K562 (cell line): ENCODE measurements around the gene TMEM164. TPM values are rescaled to one million over a fixed set of nuclear protein-coding genes. Genes with fewer than 3 reads are reported as not detected.

Experiments used
- CBFA2T3 ChIP-seq: fragments of 450-650 bp; IDR thresholded peaks from 2 replicates; pipeline ENCODE4 v1.6.1; 2017
- CCNT2 ChIP-seq: IDR thresholded peaks from 2 replicates; pipeline ENCODE4 v1.6.1; 2011; ENCODE audit warnings: borderline replicate concordance, low read depth, mild to moderate bottlenecking, moderate library complexity, mixed read lengths, low read length; ENCODE audit not compliant: insufficient read length; ENCODE audit errors: extremely low read depth
- ELF4 ChIP-seq: fragments of 450-650 bp; formaldehyde crosslinking; IDR thresholded peaks from 2 replicates; pipeline ENCODE4 v1.4.0; 2022; ENCODE audit warnings: missing genetic modification characterization
- ERF ChIP-seq: fragments of 450-650 bp; formaldehyde crosslinking; IDR thresholded peaks from 2 replicates; pipeline ENCODE4 v1.4.0; 2020; ENCODE audit warnings: mild to moderate bottlenecking, mixed read lengths
- GTF2A2 ChIP-seq: IDR thresholded peaks from 2 replicates; pipeline ENCODE4 v1.6.1; 2016; ENCODE audit warnings: mild to moderate bottlenecking, missing genetic modification characterization, missing compliant biosample characterization
- IFI16 ChIP-seq: fragments of 250-450 bp; sonication (Bioruptor Pico); IDR thresholded peaks from 2 replicates; pipeline ENCODE4 v2.1.2; 2022; ENCODE audit warnings: mild to moderate bottlenecking, inconsistent platforms
- NR2C1 ChIP-seq, 2 experiments: fragments of 450-650 bp; IDR thresholded peaks; 2 replicates each; pipeline ENCODE4 v1.6.1; 2017; ENCODE audit warnings: mild to moderate bottlenecking in 2 of 2, antibody characterized with exemption in 1 of 2, inconsistent platforms in 1 of 2, missing compliant biosample characterization in 1 of 2, missing genetic modification characterization in 1 of 2
- NR2C2 ChIP-seq, 2 experiments: fragments of 200-800 bp in 1 of 2; sonication (Bioruptor generic) in 1 of 2; sonication (generic) in 1 of 2; formaldehyde crosslinking in 1 of 2; IDR thresholded peaks; 2 replicates each; pipeline versions ENCODE4 v1.6.1 to v1.8.0; 2016 to 2022; ENCODE audit warnings: mild to moderate bottlenecking in 1 of 2, missing compliant biosample characterization in 1 of 2, missing genetic modification characterization in 1 of 2, missing genetic modification reagents in 1 of 2
- NR2F6 ChIP-seq: fragments of 450-650 bp; formaldehyde crosslinking; IDR thresholded peaks from 2 replicates; pipeline ENCODE4 v1.4.0; 2020; ENCODE audit warnings: mild to moderate bottlenecking
- POLR2B ChIP-seq: fragments of 450-650 bp; IDR thresholded peaks from 2 replicates; pipeline ENCODE4 v1.6.1; 2018; ENCODE audit warnings: low read depth; ENCODE audit not compliant: partially characterized antibody
- PPARD ChIP-seq: fragments of 250-450 bp; sonication (Bioruptor Pico); IDR thresholded peaks from 2 replicates; pipeline ENCODE4 v1.8.0; 2022; ENCODE audit warnings: inconsistent platforms, mild to moderate bottlenecking, moderate library complexity
- RFX5 ChIP-seq: IDR thresholded peaks from 2 replicates; pipeline ENCODE4 v1.6.1; 2011; ENCODE audit warnings: low read depth, mild to moderate bottlenecking, improper control_type of control experiment, low read length
- SPI1 ChIP-seq: IDR thresholded peaks from 2 replicates; pipeline ENCODE4 v1.6.1; 2011; ENCODE audit warnings: low read depth, low read length, control low read depth, borderline replicate concordance
- TAF9B ChIP-seq: fragments of 450-650 bp; IDR thresholded peaks from 2 replicates; pipeline ENCODE4 v1.6.1; 2018; ENCODE audit warnings: mild to moderate bottlenecking; ENCODE audit not compliant: partially characterized antibody
- TAL1 ChIP-seq: fragments of 450-650 bp; IDR thresholded peaks from 2 replicates; pipeline ENCODE4 v1.6.1; 2016; ENCODE audit warnings: mild to moderate bottlenecking
- ZBTB17 ChIP-seq: fragments of 450-650 bp; formaldehyde crosslinking; IDR thresholded peaks from 2 replicates; pipeline ENCODE4 v1.4.0; 2020; ENCODE audit warnings: mild to moderate bottlenecking
- ZNF561 ChIP-seq: fragments of 450-650 bp; formaldehyde crosslinking; conservative IDR thresholded peaks from 2 replicates; pipeline ENCODE4 v1.4.0; 2020; ENCODE audit warnings: mild to moderate bottlenecking, moderate library complexity
- ZNF696 ChIP-seq: fragments of 250-450 bp; sonication (Bioruptor Pico); conservative IDR thresholded peaks from 2 replicates; pipeline ENCODE4 v1.4.0; 2020; ENCODE audit warnings: mild to moderate bottlenecking, moderate library complexity
- polyA plus RNA-seq, 8 experiments: library from polyadenylated mRNA; depleted of rRNA in 4 of 8; stranded (reverse) in 5 of 8; unstranded in 3 of 8; fragments of >200 nt; fragmentation: Nextera tagmentation in 2 of 8; fragmentation: Illumina TruSeq in 1 of 8; extraction: Ambion mirVana in 2 of 8; extraction: Trizol in 1 of 8; gene quantifications; 2 replicates each; pipeline versions ENCODE4 v1.2.1 to v1.2.3, GENCODE V29; 2011 to 2014; ENCODE audit warnings: inconsistent platforms in 1 of 8, missing spikeins in 1 of 8
- total RNA-seq, 7 experiments: library from RNA; depleted of rRNA in 6 of 7; stranded (reverse); fragments of >200 nt in 6 of 7; fragmentation: Illumina TruSeq in 2 of 7; extraction: Trizol in 2 of 7; gene quantifications; 2 replicates each; pipeline versions ENCODE4 v1.2.1 to v1.2.3, GENCODE V29; 2011 to 2021; ENCODE audit warnings: low replicate concordance in 1 of 7
- TF ChIP-seq, protein P1 (sequence below): sonication (generic); formaldehyde crosslinking; IDR thresholded peaks from 2 replicates; pipeline ENCODE4 v1.9.0; 2022; ENCODE audit warnings: mild to moderate bottlenecking, missing genetic modification reagents
- TF ChIP-seq, protein P2 (sequence below): IDR thresholded peaks from 2 replicates; pipeline ENCODE4 v1.6.1; 2012; ENCODE audit warnings: low read depth, low read length, improper control_type of control experiment, borderline replicate concordance
- TF ChIP-seq, protein P3 (sequence below), 3 experiments: fragments of 200-800 bp in 1 of 3; fragments of 250-450 bp in 1 of 3; fragments of 450-650 bp in 1 of 3; sonication (Bioruptor Pico) in 1 of 3; sonication (Bioruptor generic) in 1 of 3; formaldehyde crosslinking in 1 of 3; IDR thresholded peaks; 2 replicates each; pipeline versions ENCODE4 v1.6.1 to v1.8.0; 2016 to 2022; ENCODE audit warnings: mild to moderate bottlenecking in 2 of 3, missing genetic modification characterization in 2 of 3, missing compliant biosample characterization in 1 of 3, moderate library complexity in 1 of 3
- TF ChIP-seq, protein P4 (sequence below): fragments of 250-450 bp; sonication (Bioruptor Pico); IDR thresholded peaks from 2 replicates; pipeline ENCODE4 v1.8.0; 2022; ENCODE audit warnings: moderate library complexity, mild to moderate bottlenecking, inconsistent platforms

The TMEM164 gene
- total and polyA plus RNA-seq, 9 of the 15 experiments (the other 6 are each of a cell fraction or from before 2014, with no cell fraction given): 2.4 to 57.3 (median 23.1) TPM

DNA sequence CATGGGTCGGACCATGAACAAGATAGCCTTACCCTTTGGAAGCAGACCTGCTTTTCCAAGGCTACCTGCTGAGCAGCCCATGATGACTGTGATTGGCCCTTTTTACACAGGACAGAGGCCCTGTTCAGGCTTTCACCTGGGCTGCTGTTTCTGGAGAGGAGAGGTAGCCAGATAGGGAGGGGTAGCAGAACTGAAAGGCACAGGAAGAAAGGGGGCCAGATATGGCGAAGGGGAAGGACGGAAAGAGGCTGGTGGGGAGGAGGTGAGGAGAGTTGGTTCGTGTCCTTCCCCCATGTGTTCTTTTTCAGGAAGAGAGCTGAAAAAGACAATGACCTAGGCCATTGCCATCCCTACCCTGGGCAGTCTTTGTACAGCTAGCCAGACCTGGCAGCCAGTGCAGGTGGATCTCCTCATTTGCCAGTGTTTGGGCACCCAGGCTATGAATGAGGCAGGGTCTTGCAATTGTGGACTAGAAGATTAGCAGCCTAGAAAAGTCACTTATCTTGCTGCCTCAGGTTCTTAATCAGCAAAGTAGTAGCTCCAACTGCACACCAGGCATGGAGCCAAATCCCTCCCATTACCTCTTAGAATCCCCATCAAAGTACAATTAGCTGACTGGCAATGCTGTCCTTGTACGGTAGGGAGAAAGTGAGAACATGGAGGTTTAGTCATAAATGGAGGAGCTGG lies 175.4 kb downstream of the TMEM164 start (continued):
- TF ChIP-seq TAL1: peak; percentile 95
- TF ChIP-seq ZBTB17 (CRISPR knock-in tag): no peak
- peak; percentile 97 for TF ChIP-seq CBFA2T3
- TF ChIP-seq SPI1: no peak
- TF ChIP-seq NR2C1 (IDR thresholded peaks at IDR 0.05): no peak
- 0 out of 2 replicates have a peak, but pooled peaks have one; percentile 8 for TF ChIP-seq NR2C1 (tag; IDR thresholded peaks at IDR 0.05)
- TF ChIP-seq TAF9B: no peak
- TF ChIP-seq, protein P1, sequence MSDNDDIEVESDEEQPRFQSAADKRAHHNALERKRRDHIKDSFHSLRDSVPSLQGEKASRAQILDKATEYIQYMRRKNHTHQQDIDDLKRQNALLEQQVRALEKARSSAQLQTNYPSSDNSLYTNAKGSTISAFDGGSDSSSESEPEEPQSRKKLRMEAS: peak; percentile 46; the same call in 1 of the 2 replicates
- TF ChIP-seq NR2C2 (CRISPR knock-in tag; IDR thresholded peaks at IDR 0.05): no peak
- TF ChIP-seq NR2C2 (tag; IDR thresholded peaks at IDR 0.05): no peak
- TF ChIP-seq ERF: no peak
- TF ChIP-seq ELF4 (CRISPR knock-in tag): 0 out of 2 replicates have a peak, but pooled peaks have one; percentile 39
- peak; percentile 79 for TF ChIP-seq CCNT2
- TF ChIP-seq ZNF561 (CRISPR knock-in tag): no peak
- TF ChIP-seq, protein P2, sequence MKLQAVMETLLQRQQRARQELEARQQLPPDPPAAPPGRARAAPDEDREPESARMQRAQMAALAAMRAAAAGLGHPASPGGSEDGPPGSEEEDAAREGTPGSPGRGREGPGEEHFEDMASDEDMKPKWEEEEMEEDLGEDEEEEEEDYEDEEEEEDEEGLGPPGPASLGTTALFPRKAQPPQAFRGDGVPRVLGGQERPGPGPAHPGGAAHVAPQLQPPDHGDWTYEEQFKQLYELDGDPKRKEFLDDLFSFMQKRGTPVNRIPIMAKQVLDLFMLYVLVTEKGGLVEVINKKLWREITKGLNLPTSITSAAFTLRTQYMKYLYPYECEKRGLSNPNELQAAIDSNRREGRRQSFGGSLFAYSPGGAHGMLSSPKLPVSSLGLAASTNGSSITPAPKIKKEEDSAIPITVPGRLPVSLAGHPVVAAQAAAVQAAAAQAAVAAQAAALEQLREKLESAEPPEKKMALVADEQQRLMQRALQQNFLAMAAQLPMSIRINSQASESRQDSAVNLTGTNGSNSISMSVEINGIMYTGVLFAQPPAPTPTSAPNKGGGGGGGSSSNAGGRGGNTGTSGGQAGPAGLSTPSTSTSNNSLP: peak; percentile 55; the same call in 1 of the 2 replicates
- no peak for TF ChIP-seq IFI16 (CRISPR knock-in tag)
- TF ChIP-seq RFX5: no peak
- TF ChIP-seq GTF2A2 (tag): no peak
- TF ChIP-seq, protein P3, sequence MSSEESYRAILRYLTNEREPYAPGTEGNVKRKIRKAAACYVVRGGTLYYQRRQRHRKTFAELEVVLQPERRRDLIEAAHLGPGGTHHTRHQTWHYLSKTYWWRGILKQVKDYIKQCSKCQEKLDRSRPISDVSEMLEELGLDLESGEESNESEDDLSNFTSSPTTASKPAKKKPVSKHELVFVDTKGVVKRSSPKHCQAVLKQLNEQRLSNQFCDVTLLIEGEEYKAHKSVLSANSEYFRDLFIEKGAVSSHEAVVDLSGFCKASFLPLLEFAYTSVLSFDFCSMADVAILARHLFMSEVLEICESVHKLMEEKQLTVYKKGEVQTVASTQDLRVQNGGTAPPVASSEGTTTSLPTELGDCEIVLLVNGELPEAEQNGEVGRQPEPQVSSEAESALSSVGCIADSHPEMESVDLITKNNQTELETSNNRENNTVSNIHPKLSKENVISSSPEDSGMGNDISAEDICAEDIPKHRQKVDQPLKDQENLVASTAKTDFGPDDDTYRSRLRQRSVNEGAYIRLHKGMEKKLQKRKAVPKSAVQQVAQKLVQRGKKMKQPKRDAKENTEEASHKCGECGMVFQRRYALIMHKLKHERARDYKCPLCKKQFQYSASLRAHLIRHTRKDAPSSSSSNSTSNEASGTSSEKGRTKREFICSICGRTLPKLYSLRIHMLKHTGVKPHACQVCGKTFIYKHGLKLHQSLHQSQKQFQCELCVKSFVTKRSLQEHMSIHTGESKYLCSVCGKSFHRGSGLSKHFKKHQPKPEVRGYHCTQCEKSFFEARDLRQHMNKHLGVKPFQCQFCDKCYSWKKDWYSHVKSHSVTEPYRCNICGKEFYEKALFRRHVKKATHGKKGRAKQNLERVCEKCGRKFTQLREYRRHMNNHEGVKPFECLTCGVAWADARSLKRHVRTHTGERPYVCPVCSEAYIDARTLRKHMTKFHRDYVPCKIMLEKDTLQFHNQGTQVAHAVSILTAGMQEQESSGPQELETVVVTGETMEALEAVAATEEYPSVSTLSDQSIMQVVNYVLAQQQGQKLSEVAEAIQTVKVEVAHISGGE (CRISPR knock-in tag; IDR thresholded peaks at IDR 0.05): peak in 1 of 3 experiments; percentile 61; a peak in 2 of 6 replicates
- TF ChIP-seq, protein P4, sequence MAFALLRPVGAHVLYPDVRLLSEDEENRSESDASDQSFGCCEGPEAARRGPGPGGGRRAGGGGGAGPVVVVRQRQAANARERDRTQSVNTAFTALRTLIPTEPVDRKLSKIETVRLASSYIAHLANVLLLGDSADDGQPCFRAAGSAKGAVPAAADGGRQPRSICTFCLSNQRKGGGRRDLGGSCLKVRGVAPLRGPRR (CRISPR knock-in tag): no peak
- no peak for TF ChIP-seq ZNF696 (CRISPR knock-in tag)
- TF ChIP-seq PPARD (CRISPR knock-in tag): no peak
- no peak for TF ChIP-seq POLR2B
- no peak for TF ChIP-seq NR2F6 (CRISPR knock-in tag)
